K562 (cell line): Measurements from ENCODE around the gene TMEM95. TPM values are rescaled to one million over a fixed set of nuclear protein-coding genes. Genes with fewer than 3 reads are reported as not detected.

Experiments
- ARHGAP35 ChIP-seq: fragments of 450-650 bp; IDR thresholded peaks from 2 replicates; pipeline ENCODE4 v1.6.1; 2018; ENCODE audit not compliant: partially characterized antibody
- ARID1B ChIP-seq: fragments of 450-650 bp; IDR thresholded peaks from 2 replicates; pipeline ENCODE4 v1.6.1; 2016; ENCODE audit warnings: antibody characterized with exemption, mild to moderate bottlenecking, inconsistent platforms
- ATF1 ChIP-seq, 2 experiments: fragments of 450-650 bp in 1 of 2; IDR thresholded peaks; 2 replicates each; pipeline ENCODE4 v1.6.1; 2016; ENCODE audit warnings: missing compliant biosample characterization in 1 of 2, missing genetic modification characterization in 1 of 2
- CXXC5 ChIP-seq: fragments of 250-450 bp; sonication (Bioruptor Pico); IDR thresholded peaks from 2 replicates; pipeline ENCODE4 v1.8.0; 2022; ENCODE audit warnings: inconsistent platforms, mild to moderate bottlenecking, moderate library complexity
- EHMT2 ChIP-seq: fragments of 450-650 bp; IDR thresholded peaks from 2 replicates; pipeline ENCODE4 v1.6.1; 2018; ENCODE audit warnings: antibody characterized with exemption
- ETS2 ChIP-seq: IDR thresholded peaks from 2 replicates; pipeline ENCODE4 v1.6.1; 2016; ENCODE audit warnings: borderline replicate concordance, missing genetic modification characterization, mild to moderate bottlenecking, moderate library complexity, missing compliant biosample characterization; ENCODE audit not compliant: poor library complexity, severe bottlenecking
- FOXK2 ChIP-seq, 2 experiments: fragments of 450-650 bp; IDR thresholded peaks in 1 of 2; conservative IDR thresholded peaks in 1 of 2; 2 replicates each; pipeline ENCODE4 v1.6.1; 2016; ENCODE audit warnings: low read depth in 2 of 2, mild to moderate bottlenecking in 1 of 2
- NR1H2 ChIP-seq: sonication (generic); formaldehyde crosslinking; IDR thresholded peaks from 2 replicates; pipeline ENCODE4 v1.4.0; 2020; ENCODE audit warnings: mild to moderate bottlenecking, missing genetic modification reagents
- PHTF2 ChIP-seq: fragments of 250-450 bp; sonication (Bioruptor Pico); IDR thresholded peaks from 2 replicates; pipeline ENCODE4 v1.5.0; 2021; ENCODE audit warnings: mild to moderate bottlenecking
- RBFOX2 ChIP-seq: fragments of 200-400 bp; formaldehyde crosslinking; IDR thresholded peaks from 2 replicates; pipeline ENCODE4 v1.6.1; 2017; ENCODE audit warnings: low read depth, mild to moderate bottlenecking, low read length, moderate library complexity
- SIX5 ChIP-seq, 2 experiments: IDR thresholded peaks; 2 replicates each; pipeline ENCODE4 v1.6.1; 2011; ENCODE audit warnings: low read length in 2 of 2, borderline replicate concordance in 1 of 2, low read depth in 1 of 2, mild to moderate bottlenecking in 1 of 2, moderate library complexity in 1 of 2; ENCODE audit not compliant: insufficient read depth in 1 of 2
- SNRNP70 ChIP-seq: fragments of 200-400 bp; formaldehyde crosslinking; optimal IDR thresholded peaks from 2 replicates; pipeline ENCODE3; 2017; ENCODE audit warnings: low read depth, low read length
- SREBF1 ChIP-seq: fragments of 150-350 bp; IDR thresholded peaks from 2 replicates; pipeline ENCODE4 v1.6.1; 2014; ENCODE audit warnings: antibody characterized with exemption, low read depth, low read length, borderline replicate concordance
- ZBTB8A ChIP-seq: fragments of 450-650 bp; IDR thresholded peaks from 2 replicates; pipeline ENCODE4 v1.6.1; 2018; ENCODE audit warnings: mild to moderate bottlenecking, moderate library complexity; ENCODE audit not compliant: partially characterized antibody
- ZKSCAN3 ChIP-seq: fragments of 250-450 bp; sonication (Bioruptor Pico); IDR thresholded peaks from 2 replicates; pipeline ENCODE4 v1.4.0; 2020
- ZNF12 ChIP-seq: sonication (generic); formaldehyde crosslinking; IDR thresholded peaks from 2 replicates; pipeline ENCODE4 v1.4.0; 2020; ENCODE audit warnings: mild to moderate bottlenecking, missing genetic modification reagents
- polyA plus RNA-seq, 8 experiments: library from polyadenylated mRNA; depleted of rRNA in 4 of 8; stranded (reverse) in 5 of 8; unstranded in 3 of 8; fragments of >200 nt; fragmentation: Nextera tagmentation in 2 of 8; fragmentation: Illumina TruSeq in 1 of 8; extraction: Ambion mirVana in 2 of 8; extraction: Trizol in 1 of 8; gene quantifications; 2 replicates each; pipeline versions ENCODE4 v1.2.1 to v1.2.3, GENCODE V29; 2011 to 2014; ENCODE audit warnings: inconsistent platforms in 1 of 8, missing spikeins in 1 of 8
- total RNA-seq, 7 experiments: library from RNA; depleted of rRNA in 6 of 7; stranded (reverse); fragments of >200 nt in 6 of 7; fragmentation: Illumina TruSeq in 2 of 7; extraction: Trizol in 2 of 7; gene quantifications; 2 replicates each; pipeline versions ENCODE4 v1.2.1 to v1.2.3, GENCODE V29; 2011 to 2021; ENCODE audit warnings: low replicate concordance in 1 of 7
- TF ChIP-seq, protein P1 (sequence below), 2 experiments: fragments of 150-350 bp in 1 of 2; IDR thresholded peaks; 2 replicates each; pipeline ENCODE4 v1.6.1; 2012 to 2016; ENCODE audit warnings: low read depth in 2 of 2, low read length in 2 of 2, mild to moderate bottlenecking in 1 of 2, moderate library complexity in 1 of 2
- TF ChIP-seq, protein P2 (sequence below): fragments of 450-650 bp; formaldehyde crosslinking; IDR thresholded peaks from 2 replicates; pipeline ENCODE4 v1.4.0; 2020; ENCODE audit warnings: mild to moderate bottlenecking
- TF ChIP-seq, protein P3 (sequence below): fragments of 200-800 bp; sonication (Bioruptor generic); IDR thresholded peaks from 2 replicates; pipeline ENCODE4 v1.6.1; 2017; ENCODE audit warnings: missing genetic modification characterization, missing compliant biosample characterization
- TF ChIP-seq, protein P4 (sequence below): fragments of 450-650 bp; conservative IDR thresholded peaks from 2 replicates; pipeline ENCODE4 v1.6.1; 2016; ENCODE audit warnings: missing genetic modification characterization, low read depth, mild to moderate bottlenecking, control low read depth, missing compliant biosample characterization

The TMEM95 gene
- total and polyA plus RNA-seq, 9 of the 15 experiments (the other 6 are each of a cell fraction or from before 2014, with no cell fraction given): not detected

DNA sequence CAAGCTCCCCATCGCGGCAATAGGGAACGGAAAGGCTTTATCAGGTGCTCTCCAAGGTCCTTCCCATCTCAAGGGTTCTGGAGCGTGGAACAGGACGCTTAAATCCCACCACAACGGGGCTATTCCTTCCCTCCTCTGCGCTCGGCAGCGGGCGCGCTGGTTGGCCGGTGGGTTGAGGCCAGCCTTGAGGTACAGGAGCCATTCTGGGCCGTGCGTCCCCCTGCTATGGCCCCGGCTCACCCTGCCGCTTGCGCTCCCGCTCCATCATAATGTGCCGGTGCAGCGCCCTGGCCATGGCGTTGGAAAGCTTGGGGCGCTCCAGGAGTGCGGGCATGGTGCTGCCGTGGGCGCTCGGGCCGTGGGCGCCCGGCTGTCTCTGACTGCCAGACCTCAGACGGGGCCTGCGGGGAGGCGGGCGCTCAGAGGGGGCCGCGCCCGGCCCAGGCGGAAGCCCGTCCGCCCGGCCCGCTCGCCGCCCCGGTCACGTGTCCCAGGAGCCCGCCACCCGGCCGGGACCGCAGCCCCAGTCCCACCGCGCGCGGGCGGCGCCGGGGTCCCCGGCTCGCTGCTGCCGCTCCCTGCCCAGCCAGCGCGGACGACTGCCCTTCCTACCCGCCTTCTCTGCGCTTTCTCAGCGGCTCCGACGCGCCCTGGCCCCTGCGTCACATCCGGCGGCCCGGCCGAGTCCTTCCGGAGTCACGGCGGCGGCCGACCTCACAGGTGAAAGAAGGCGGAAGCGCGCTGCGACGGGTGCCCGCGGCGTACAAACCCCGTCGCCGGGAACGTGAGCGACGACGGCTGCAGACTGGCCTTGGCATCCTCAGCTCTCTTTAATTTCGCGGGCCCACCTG lies 40.0 kb upstream of the TMEM95 start, which contains the start of gene GPS2 (continued):
- TF ChIP-seq ZNF12: no peak
- TF ChIP-seq EHMT2: peak; percentile 92
- no peak for TF ChIP-seq ARHGAP35
- no peak for TF ChIP-seq PHTF2 (CRISPR knock-in tag)
- TF ChIP-seq RBFOX2: peak; percentile 89
- TF ChIP-seq, protein P1, sequence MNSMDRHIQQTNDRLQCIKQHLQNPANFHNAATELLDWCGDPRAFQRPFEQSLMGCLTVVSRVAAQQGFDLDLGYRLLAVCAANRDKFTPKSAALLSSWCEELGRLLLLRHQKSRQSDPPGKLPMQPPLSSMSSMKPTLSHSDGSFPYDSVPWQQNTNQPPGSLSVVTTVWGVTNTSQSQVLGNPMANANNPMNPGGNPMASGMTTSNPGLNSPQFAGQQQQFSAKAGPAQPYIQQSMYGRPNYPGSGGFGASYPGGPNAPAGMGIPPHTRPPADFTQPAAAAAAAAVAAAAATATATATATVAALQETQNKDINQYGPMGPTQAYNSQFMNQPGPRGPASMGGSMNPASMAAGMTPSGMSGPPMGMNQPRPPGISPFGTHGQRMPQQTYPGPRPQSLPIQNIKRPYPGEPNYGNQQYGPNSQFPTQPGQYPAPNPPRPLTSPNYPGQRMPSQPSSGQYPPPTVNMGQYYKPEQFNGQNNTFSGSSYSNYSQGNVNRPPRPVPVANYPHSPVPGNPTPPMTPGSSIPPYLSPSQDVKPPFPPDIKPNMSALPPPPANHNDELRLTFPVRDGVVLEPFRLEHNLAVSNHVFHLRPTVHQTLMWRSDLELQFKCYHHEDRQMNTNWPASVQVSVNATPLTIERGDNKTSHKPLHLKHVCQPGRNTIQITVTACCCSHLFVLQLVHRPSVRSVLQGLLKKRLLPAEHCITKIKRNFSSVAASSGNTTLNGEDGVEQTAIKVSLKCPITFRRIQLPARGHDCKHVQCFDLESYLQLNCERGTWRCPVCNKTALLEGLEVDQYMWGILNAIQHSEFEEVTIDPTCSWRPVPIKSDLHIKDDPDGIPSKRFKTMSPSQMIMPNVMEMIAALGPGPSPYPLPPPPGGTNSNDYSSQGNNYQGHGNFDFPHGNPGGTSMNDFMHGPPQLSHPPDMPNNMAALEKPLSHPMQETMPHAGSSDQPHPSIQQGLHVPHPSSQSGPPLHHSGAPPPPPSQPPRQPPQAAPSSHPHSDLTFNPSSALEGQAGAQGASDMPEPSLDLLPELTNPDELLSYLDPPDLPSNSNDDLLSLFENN (IDR thresholded peaks at IDR 0.05; ENCODE audit: low read depth in 2 of 2, low read length in 2 of 2): no peak
- TF ChIP-seq ZBTB8A: no peak
- TF ChIP-seq SNRNP70: no peak
- TF ChIP-seq ATF1 (CRISPR knock-in tag; IDR thresholded peaks at IDR 0.05): peak; percentile 36
- TF ChIP-seq ATF1 (tag; IDR thresholded peaks at IDR 0.05): peak; percentile 90
- no peak for TF ChIP-seq ETS2 (tag)
- TF ChIP-seq FOXK2 (conservative IDR thresholded peaks at IDR 0.05 in 1 of 2, IDR thresholded peaks at IDR 0.05 in 1 of 2; ENCODE audit: low read depth in 2 of 2): peak in 1 of 2 experiments; percentile 55; a peak in 1 of 4 replicates
- TF ChIP-seq, protein P2, sequence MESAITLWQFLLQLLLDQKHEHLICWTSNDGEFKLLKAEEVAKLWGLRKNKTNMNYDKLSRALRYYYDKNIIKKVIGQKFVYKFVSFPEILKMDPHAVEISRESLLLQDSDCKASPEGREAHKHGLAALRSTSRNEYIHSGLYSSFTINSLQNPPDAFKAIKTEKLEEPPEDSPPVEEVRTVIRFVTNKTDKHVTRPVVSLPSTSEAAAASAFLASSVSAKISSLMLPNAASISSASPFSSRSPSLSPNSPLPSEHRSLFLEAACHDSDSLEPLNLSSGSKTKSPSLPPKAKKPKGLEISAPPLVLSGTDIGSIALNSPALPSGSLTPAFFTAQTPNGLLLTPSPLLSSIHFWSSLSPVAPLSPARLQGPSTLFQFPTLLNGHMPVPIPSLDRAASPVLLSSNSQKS (CRISPR knock-in tag): no peak
- no peak for TF ChIP-seq ZKSCAN3
- TF ChIP-seq, protein P3, sequence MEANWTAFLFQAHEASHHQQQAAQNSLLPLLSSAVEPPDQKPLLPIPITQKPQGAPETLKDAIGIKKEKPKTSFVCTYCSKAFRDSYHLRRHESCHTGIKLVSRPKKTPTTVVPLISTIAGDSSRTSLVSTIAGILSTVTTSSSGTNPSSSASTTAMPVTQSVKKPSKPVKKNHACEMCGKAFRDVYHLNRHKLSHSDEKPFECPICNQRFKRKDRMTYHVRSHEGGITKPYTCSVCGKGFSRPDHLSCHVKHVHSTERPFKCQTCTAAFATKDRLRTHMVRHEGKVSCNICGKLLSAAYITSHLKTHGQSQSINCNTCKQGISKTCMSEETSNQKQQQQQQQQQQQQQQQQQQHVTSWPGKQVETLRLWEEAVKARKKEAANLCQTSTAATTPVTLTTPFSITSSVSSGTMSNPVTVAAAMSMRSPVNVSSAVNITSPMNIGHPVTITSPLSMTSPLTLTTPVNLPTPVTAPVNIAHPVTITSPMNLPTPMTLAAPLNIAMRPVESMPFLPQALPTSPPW: no peak
- TF ChIP-seq ARID1B: no peak
- peak in 1 of 2 experiments; percentile 14; a peak in 1 of 4 replicates for TF ChIP-seq SIX5 (IDR thresholded peaks at IDR 0.05; ENCODE audit: borderline replicate concordance in 1 of 2, insufficient read depth in 1 of 2, low read depth in 1 of 2, low read length in 2 of 2)
- TF ChIP-seq NR1H2 (CRISPR knock-in tag): no peak
- TF ChIP-seq, protein P4, sequence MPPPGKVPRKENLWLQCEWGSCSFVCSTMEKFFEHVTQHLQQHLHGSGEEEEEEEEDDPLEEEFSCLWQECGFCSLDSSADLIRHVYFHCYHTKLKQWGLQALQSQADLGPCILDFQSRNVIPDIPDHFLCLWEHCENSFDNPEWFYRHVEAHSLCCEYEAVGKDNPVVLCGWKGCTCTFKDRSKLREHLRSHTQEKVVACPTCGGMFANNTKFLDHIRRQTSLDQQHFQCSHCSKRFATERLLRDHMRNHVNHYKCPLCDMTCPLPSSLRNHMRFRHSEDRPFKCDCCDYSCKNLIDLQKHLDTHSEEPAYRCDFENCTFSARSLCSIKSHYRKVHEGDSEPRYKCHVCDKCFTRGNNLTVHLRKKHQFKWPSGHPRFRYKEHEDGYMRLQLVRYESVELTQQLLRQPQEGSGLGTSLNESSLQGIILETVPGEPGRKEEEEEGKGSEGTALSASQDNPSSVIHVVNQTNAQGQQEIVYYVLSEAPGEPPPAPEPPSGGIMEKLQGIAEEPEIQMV (tag): no peak
- TF ChIP-seq SREBF1: no peak
- peak; percentile 87 for TF ChIP-seq CXXC5 (CRISPR knock-in tag)
